OCI-LY3 (cell line): ENCODE results near the gene RNF144A.

Source experiments
- H2AFZ ChIP-seq: fragments of 200-600, 300-600 bp; shearing (Covaris generic); 2 replicates; pipeline ENCODE4 v1.6.0; 2014; ENCODE audit warnings: antibody characterized with exemption, low read depth, low read length
- H3K27ac ChIP-seq: fragments of 200-600, 300-600 bp; sonication (generic); 2 replicates; pipeline ENCODE4 v1.5.1; 2014; ENCODE audit warnings: mild to moderate bottlenecking, low read length, moderate library complexity, mixed read lengths
- H3K27me3 ChIP-seq: fragments of 200-600, 300-600 bp; sonication (generic); 2 replicates; pipeline ENCODE4 v1.6.1; 2014; ENCODE audit warnings: low read depth, low read length, mixed read lengths
- H3K36me3 ChIP-seq: fragments of 200-600, 300-600 bp; sonication (generic); replicated peaks from 2 replicates; pipeline ENCODE3; 2014; ENCODE audit warnings: low read depth, low read length, mixed read lengths
- H3K4me1 ChIP-seq: fragments of 300-600, 200-600 bp; sonication (generic); 2 replicates; pipeline ENCODE4 v1.6.1; 2014; ENCODE audit warnings: low read length, mixed read lengths
- H3K4me2 ChIP-seq: fragments of 200-600, 300-600 bp; sonication (generic); 2 replicates; pipeline ENCODE4 v1.6.1; 2014; ENCODE audit warnings: low read length, mixed read lengths
- H3K4me3 ChIP-seq: fragments of 300-600, 200-600 bp; sonication (generic); 2 replicates; pipeline ENCODE4 v1.5.1; 2014; ENCODE audit warnings: antibody characterized with exemption, mild to moderate bottlenecking, low read length, moderate library complexity
- H3K79me2 ChIP-seq: fragments of 300-600, 200-600 bp; shearing (Covaris generic); 2 replicates; pipeline ENCODE4 v1.6.1; 2014; ENCODE audit warnings: mild to moderate bottlenecking, low read length, mixed read lengths
- H3K9ac ChIP-seq: fragments of 300-600, 200-600 bp; shearing (Covaris generic); 2 replicates; pipeline ENCODE4 v1.6.0; 2014; ENCODE audit warnings: mild to moderate bottlenecking, low read length, moderate library complexity
- H3K9me3 ChIP-seq: fragments of 200-600, 300-600 bp; shearing (Covaris generic); 2 replicates; pipeline ENCODE4 v1.6.1; 2014; ENCODE audit warnings: low read length, mixed read lengths; ENCODE audit not compliant: insufficient read depth
- H4K20me1 ChIP-seq: fragments of 200-600, 300-600 bp; sonication (generic); 2 replicates; pipeline ENCODE4 v1.6.1; 2016; ENCODE audit warnings: low read length, mixed read lengths; ENCODE audit not compliant: insufficient read depth
- CTCF ChIP-seq: fragments of 200-600, 300-600 bp; sonication (generic); IDR thresholded peaks from 2 replicates; pipeline ENCODE4 v1.5.1; 2014; ENCODE audit warnings: antibody characterized with exemption, low read length, low read depth
- EZH2phosphoT487 ChIP-seq: fragments of 200-600 bp; shearing (Covaris generic); IDR thresholded peaks from 2 replicates; pipeline ENCODE4 v1.6.1; 2018; ENCODE audit warnings: antibody characterized with exemption, mixed run types, low read depth

Gene RNF144A

DNA sequence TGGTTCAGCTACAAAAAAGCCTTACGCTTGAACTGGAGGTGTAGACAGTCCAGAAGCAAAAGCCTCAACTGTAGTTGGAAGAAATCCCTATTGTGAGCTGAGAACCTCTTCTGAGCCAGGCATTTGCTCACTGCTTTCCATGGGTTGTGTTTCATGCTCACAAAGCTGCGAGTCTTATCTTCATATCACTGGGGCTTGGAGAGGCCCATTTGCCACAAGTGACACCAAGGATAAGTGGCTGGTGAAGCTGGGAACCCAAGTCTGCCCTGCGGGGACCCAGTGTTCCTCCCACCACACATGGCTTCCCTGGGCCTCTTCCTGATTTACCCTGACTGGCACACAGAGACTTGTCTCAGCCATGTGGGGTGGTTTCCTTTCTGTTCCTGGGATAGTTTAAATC, 130.4 kb downstream of the RNF144A start:
- no peaks in the 10 kb centered on the region for H3K4me1 ChIP-seq
- no peak for TF ChIP-seq EZH2phosphoT487
- TF ChIP-seq CTCF, result no peak
- H3K9ac ChIP-seq, result no peak overlapping the region
- H3K79me2 ChIP-seq, result no peaks in the 10 kb centered on the region
- no peak overlapping the region for H3K4me2 ChIP-seq
- H3K27ac ChIP-seq, result no peak overlapping the region
- peaks cover 18% of the 10 kb centered on the region; the same call in 1 of the 2 replicates for H3K27me3 ChIP-seq
- no peak overlapping the region for H3K4me3 ChIP-seq
- peaks cover 6% of the 10 kb centered on the region; the same call in 1 of the 2 replicates for H3K9me3 ChIP-seq
- no peak overlapping the region for H2AFZ ChIP-seq
- H4K20me1 ChIP-seq, result no peaks in the 10 kb centered on the region
- H3K36me3 ChIP-seq, result no peaks in the 10 kb centered on the region

- no peak overlapping the region for H3K4me2 ChIP-seq
- H3K27me3 ChIP-seq, result peaks cover 28% of the 10 kb centered on the region
- peaks cover 6% of the 10 kb centered on the region; the same call in 1 of the 2 replicates for H3K9me3 ChIP-seq
- H3K9ac ChIP-seq, result no peak overlapping the region
- TF ChIP-seq EZH2phosphoT487 (no peak), CTCF (no peak)
- no peak overlapping the region for H3K4me3 ChIP-seq
- H3K36me3 ChIP-seq, result no peaks in the 10 kb centered on the region
- no peak overlapping the region for H3K27ac ChIP-seq
- no peaks in the 10 kb centered on the region for H4K20me1 ChIP-seq
- no peaks in the 10 kb centered on the region for H3K79me2 ChIP-seq
- no peak overlapping the region for H2AFZ ChIP-seq
- no peaks in the 10 kb centered on the region for H3K4me1 ChIP-seq
Observed at GRCh38 chr2:7048762-7049294, 131.6 kb downstream of the RNF144A start.

DNA sequence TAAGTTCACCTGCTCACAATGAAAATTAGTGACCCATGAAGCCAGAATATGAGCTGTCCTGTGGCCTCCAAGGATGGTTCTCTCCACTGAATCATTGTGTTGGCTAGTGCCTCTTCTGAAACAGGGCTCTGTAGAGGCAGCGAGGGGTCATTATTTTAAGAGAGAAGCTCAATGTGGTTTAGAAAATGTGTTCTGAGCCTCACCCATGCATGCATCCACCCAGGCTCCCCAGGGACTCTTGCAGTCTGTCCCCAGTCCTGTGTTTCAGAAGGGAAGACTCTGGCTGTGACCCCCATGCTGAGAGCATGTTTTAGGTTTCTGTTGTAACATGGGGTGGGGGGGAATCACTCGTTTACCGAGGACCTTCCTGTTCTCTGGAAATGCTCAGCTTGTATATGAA, 135.2 kb downstream of the RNF144A start:
- H3K9ac ChIP-seq, result no peak overlapping the region
- H3K4me2 ChIP-seq, result no peak overlapping the region
- H3K4me1 ChIP-seq, result peaks cover 5% of the 10 kb centered on the region
- no peaks in the 10 kb centered on the region for H3K79me2 ChIP-seq
- no peaks in the 10 kb centered on the region for H4K20me1 ChIP-seq
- peaks cover 61% of the 10 kb centered on the region for H3K27me3 ChIP-seq
- no peak overlapping the region for H3K4me3 ChIP-seq
- no peaks in the 10 kb centered on the region for H3K36me3 ChIP-seq
- H3K27ac ChIP-seq, result no peak overlapping the region
- TF ChIP-seq CTCF (no peak), EZH2phosphoT487 (no peak)
- H3K9me3 ChIP-seq, result peaks cover 6% of the 10 kb centered on the region; the same call in 1 of the 2 replicates
- H2AFZ ChIP-seq, result no peak overlapping the region

DNA sequence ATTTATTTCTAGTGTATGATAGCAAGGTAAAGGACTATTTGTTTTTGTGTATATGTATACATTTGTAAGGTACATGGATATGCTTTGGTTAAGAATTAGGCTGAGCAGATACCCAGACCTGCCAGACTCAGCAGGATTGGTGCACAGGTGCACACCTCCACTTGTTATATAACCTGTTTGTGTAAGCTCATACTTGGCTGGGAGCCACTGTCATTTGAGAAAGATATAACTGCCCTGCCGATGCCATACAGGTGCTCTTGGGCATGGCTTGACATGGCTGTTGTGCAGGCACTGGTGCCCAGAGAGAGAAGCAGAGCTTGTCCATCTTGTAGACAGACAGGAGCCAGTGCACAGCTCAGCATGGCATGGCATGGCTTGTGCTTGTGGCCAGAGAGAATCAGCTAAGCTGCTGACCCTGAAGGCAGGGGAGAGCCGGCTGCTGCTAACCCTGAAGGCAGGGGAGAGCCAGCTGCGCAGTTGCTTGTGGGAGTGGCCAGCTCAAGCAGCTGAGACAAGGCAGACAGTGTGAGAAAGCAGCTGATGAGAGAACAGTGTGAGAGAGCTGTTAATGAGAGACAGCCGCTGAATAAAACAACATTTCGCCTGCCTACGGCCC, 136.5 kb downstream of the RNF144A start:
- Histone ChIP-seq H3K9me3 (peaks cover 6% of the 10 kb centered on the region; the same call in 1 of the 2 replicates), H3K4me1 (peaks cover 18% of the 10 kb centered on the region), H3K4me2 (no peak overlapping the region), H3K27ac (no peak overlapping the region), H3K79me2 (no peaks in the 10 kb centered on the region), H3K4me3 (no peak overlapping the region), H4K20me1 (no peaks in the 10 kb centered on the region), H3K9ac (no peak overlapping the region), H3K36me3 (no peaks in the 10 kb centered on the region), H2AFZ (no peak overlapping the region), H3K27me3 (peaks cover 67% of the 10 kb centered on the region)
- TF ChIP-seq CTCF (no peak), EZH2phosphoT487 (no peak)
